ENCODE results near the gene BMS1. TPM values are rescaled to one million over a fixed set of nuclear protein-coding genes. Genes with fewer than 3 reads are reported as not detected.
"Not testable (repeated sequence)": the region's sequence is repeated elsewhere in the genome, so short reads cannot be mapped to it uniquely, and the experiment has no call there.

BMS1 gene
- polyA plus RNA-seq (2013, experiment 1 of 2; ENCODE audit: insufficient read length), result 21.3 TPM
- 20.7 TPM for polyA plus RNA-seq (2013, experiment 2 of 2; ENCODE audit: insufficient read length)

DNA sequence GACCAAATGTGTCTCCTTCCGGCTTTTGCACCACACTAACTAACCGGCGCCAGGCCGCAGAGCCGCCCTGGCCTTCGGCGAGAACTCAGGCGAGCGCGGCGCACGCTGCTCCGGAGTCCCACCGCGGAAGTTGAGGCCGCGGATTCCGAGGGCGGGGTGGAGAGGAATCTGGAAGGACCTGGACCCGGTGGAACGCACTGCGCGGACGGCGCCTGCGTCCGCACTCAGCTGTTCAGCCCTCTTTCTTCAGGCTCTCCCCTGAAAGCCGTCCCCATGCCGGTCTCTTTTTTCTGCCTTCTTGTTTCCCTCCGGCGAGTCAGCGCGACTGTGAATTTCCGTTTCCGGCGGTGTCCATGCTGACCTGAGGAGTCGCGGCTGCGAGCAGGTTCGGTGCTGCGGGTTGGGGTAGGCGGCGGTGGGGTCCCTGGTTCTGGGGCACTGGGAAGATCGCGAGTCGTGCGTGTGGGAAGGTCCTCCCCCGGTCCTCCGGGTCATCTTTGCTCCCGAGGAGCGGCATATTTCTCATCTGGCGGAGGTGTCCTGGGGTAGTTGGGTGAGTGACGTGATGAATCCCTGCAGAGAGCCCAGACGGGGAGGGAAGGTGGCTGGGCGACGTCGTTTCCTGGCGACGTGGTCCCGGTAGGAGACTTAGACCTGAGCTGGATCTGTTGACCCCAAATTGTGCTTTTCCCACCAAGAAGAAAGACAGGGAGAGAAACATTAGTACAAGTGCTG, at the start of gene BMS1:
TSS of gene BMS1 (plus strand) at position 350 of the 735 bp plus-strand sequence. CDS start 1,600 bp downstream, outside the sequence.
- peak; percentile 93 for DNase-seq

- DNase-seq, result no peak
These were observed 48.1 kb upstream of the BMS1 start for GRCh38 chr10:42734536-42734935.

GRCh38 chr10:42738679-42739078, 43.9 kb upstream of the BMS1 start:
- DNase-seq, result no peak

- DNase-seq, result not testable (repeated sequence)
These were observed 41.1 kb upstream of the BMS1 start for GRCh38 chr10:42741536-42741935.

DNA sequence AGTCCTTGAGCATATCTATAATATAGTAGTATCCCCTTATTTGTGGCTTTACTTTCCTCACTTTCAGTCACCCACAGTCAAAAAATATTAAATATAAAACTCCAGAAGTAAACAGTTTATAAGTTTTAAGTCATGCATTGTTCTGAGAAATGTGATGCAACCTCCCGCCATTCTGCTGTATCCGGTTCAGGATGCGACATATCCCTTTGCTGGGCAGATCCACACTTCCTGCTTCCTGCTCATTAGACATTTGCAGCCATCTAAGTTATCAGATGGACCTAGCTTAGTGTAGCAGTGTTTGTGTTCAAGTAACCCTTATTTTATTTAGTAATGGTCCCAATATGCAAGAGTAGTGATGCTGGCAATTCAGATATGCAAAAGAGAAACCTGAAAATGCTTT, 38.9 kb upstream of the BMS1 start:
- DNase-seq, result no peak

- no peak for DNase-seq
These were observed 38.4 kb upstream of the BMS1 start for GRCh38 chr10:42744134-42744701.

DNA sequence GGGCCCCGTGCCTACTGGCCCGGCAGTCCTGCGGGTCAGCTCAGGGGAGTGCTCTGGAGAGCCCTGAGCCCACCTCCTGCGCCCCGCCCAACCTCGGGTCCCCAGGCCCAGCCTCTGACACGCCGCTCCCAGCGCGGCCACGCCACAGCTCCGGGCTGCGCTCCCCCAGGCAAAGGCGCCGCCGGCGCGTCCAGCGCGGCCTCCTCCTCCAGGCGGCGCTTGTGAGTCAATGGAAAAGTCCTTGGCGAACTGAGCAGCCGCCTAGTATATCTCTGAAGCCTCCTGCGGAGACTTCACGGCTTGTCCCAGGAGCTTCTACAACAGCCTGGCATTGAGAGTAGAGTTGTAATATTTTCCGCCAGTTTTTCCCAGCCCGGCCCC, 29.5 kb upstream of the BMS1 start:
- DNase-seq, result peak; percentile 58

- DNase-seq, result no peak
These were observed 29.0 kb upstream of the BMS1 start for GRCh38 chr10:42753507-42754154.

DNA sequence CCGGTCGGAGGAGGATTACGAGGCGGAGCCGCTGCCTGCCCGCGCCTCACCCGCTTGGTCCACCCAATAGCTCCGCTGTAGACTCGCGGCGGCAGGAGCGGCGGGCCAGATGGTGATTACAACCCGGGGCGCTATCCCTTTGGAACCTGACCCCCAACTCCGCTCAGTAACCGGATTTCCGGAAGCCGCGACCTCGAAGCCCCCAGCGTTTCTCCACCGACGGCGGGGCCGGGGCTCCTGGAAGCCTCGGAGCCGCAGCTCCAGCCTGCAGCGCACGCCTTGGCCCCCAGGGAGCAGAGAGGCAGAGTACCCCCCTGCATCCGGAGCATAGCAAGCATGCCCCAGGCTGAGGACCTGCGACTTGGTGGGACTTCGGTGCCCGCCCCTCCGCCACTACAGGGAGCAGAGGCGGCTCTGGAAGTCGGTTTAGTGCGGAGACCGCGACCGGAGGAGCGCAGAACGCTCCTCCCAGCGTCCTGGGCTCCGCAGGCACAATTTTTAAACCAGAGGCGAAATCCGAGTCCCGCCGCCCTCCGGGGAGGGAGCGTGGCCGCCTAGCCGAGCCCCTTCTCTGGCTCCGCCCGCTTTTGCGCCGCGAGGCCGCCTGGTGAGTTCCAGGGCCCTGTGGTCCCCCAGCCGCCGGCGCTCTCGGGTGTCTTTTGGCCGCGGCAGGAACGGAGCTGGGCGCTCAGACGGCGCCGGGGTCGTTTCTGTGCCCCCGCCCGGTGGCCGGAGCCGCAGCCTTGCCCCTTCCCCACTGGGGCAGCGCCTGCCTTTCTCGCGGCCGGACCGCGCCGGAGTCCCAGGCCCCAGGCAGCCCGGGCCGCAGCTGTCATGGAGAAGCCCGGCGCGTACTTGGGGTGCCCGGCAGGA, 28.2 kb upstream of the BMS1 start:
- DNase-seq, result no peak

DNA sequence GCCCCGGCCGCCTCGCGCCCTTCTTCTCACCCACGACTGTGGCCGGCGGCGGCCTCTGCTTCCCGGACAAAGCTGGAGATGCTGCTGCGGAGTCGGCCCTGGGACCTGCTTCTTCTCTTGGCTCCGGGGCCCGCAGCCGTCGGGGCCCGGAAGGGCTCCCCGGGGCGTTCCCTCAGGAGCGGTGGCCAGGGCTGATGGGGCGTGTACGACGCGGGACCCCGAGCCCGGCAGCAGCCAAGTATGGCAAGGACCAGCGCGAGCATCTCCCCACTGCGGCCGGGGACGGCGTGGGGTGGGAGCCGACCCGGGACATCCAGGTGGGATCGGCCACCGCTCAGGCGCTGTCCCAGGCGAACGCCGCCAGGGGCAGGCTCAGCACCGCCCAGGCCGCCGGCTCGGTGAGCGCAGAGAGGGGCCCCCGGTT, 27.6 kb upstream of the BMS1 start:
- no peak for DNase-seq

DNA sequence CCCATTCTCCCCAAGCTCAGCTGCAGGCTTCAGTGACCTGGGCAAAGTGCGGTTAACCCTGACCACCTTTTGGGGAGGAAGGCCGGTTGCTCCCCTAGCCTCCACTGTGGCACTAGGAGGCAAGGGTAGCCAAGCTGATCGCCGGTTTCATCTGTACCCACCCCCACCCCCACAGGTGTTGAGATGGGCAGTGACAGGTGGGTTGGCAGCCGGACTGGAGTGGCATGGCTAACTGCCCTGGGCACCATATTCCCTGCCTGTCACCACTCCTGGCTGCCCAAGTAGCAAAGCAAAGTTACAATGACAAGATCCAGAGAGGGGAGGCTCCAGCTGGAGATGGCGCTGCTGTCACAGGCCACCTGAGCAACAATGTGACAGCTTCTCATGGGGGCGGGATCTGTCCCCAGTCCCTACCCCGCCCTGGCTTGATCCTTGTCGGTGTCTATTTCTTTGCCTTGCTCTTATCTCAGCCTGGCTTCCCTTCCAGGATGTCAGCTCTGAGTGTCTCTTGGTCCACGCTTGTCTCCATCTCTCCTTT, 27.0 kb upstream of the BMS1 start:
- DNase-seq, result no peak

GRCh38 chr10:42767906-42768305, 14.7 kb upstream of the BMS1 start:
- DNase-seq, result no peak

DNA sequence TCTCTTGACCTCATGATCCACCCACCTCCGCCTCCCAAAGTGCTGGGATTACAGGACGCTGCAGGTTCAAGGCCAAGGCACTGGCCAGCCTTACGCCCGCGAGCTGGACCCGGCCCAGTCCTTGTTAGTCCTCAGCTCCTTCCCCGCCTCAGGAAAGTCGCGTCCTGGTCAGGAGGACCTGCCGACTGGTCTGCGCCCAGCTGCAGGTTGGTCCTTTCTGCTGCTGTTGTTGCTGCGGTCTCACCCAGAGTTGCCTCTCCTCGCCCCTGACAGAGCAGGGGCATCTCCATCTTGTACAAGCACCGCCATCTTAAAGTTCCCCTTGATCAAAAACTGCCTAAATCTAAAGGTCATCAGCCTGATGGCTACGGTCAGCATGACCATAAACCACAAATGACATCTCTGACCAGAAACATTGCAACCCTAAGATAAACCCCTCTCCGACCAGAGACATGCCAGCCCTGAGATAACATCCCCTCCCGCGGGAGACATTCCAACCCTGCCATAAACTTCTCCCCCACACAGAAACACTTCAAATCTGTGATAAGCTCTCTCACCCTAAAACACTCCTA, 13.9 kb upstream of the BMS1 start:
- DNase-seq, result no peak

DNA sequence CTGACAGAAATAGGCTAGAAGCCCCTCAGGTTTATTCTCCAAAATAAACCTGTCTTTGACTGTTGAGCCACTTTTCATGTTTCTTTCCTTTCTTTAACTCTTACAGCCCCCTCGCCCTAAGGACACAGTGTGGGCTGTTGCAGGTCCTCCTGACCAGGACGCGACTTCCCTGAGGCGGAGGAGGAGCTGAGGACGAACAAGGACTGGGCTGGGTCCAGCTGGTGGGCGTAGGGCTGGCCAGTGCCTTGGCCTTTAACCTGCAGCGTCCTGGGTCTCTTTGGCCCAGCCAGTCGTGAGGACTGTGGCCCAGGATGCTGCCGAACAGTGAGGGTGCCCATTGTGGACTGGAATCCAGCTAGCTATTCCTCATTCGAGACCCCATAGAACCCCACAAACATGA, 13.4 kb upstream of the BMS1 start:
- no peak for DNase-seq

GRCh38 chr10:42769673-42770072, 12.9 kb upstream of the BMS1 start:
- DNase-seq, result no peak

DNA sequence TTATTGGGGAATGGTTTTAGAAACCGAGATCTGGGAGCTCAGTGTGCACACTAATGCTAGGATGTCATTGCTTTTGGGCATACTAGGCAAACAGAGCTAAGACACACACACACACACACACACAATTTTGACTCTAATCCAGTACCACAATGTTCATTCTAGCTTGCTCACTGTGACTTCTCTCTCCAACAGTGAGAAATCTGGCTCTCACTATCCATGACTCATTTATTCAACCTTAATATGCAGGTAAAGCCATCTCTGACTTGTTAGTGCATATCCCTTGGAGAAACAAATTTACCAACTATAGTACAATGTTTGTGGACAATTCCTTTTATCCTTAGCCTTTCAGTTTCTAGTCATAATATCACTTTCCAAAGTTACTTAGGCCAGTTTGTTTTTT, 5.9 kb upstream of the BMS1 start:
- no peak for DNase-seq

GRCh38 chr10:42780456-42780855, 2.1 kb upstream of the BMS1 start:
- no peak for DNase-seq

- DNase-seq, result peak; percentile 8
These were observed 626 bp upstream of the BMS1 start for GRCh38 chr10:42781893-42782445.

DNA sequence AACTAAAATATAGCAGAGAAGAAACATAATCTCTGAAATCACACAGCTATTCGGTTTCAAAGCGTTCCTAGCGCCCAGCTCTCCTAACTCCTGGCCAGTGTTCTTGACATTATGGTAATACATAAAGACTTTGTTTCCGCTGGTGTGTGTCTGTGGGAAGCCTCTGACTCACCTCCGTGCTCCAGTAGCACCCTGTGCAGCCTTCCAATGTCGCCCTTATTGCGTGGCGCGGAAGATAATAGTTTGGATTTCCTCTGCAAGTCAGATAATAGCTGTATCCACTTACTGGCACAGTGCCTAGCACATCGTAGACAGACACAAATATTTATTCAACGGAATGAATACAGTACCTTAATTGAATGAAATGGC, 570 bp downstream of the BMS1 start:
- peak; percentile 28 for DNase-seq

GRCh38 chr10:42785759-42786158, 3.2 kb downstream of the BMS1 start:
- DNase-seq, result no peak

DNA sequence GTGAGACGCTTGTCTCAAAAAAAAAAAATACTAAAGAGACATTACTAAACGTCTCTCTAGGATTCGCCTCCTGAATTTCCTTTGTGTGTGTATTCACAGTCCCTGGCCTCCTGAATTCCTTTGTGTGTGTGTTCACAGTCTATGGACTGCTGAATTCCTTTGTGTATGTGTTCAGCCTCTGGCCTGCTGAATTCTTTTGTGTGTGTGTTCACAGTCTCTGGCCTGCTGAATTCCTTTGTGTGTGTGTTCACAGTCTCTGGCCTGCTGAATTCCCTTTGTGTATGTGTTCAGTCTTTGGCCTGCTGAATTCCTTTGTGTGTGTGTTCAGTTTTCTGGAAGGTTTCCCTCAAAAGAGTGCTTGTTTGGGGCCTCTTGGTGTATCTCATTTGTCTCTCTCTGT, 8.2 kb downstream of the BMS1 start:
- no peak for DNase-seq

GRCh38 chr10:42795701-42796100, 13.1 kb downstream of the BMS1 start:
- no peak for DNase-seq

All from fibroblast of skin of abdomen (primary cell).